K562 (cell line): ENCODE data around the gene USP14. TPM values are rescaled to one million over a fixed set of nuclear protein-coding genes. Genes with fewer than 3 reads are reported as not detected.

Experiments used
- BHLHE40 ChIP-seq: IDR thresholded peaks from 2 replicates; pipeline ENCODE4 v1.6.1; 2011; ENCODE audit warnings: low read length, improper control_type of control experiment
- BMI1 ChIP-seq: fragments of 150-350 bp; IDR thresholded peaks from 2 replicates; pipeline ENCODE4 v1.6.1; 2014; ENCODE audit warnings: low read length
- HNRNPUL1 ChIP-seq: fragments of 200-400 bp; formaldehyde crosslinking; IDR thresholded peaks from 2 replicates; pipeline ENCODE4 v1.6.1; 2017; ENCODE audit warnings: low read length
- MYC ChIP-seq, 2 experiments: fragments of 250-450 bp in 1 of 2; sonication (Bioruptor Pico) in 1 of 2; IDR thresholded peaks; 2 replicates each; pipeline versions ENCODE4 v1.5.1 to v1.6.1; 2012 to 2021; ENCODE audit warnings: low read depth in 2 of 2, borderline replicate concordance in 1 of 2, improper control_type of control experiment in 1 of 2, low read length in 1 of 2, mild to moderate bottlenecking in 1 of 2, moderate library complexity in 1 of 2
- PURB ChIP-seq: sonication (generic); formaldehyde crosslinking; IDR thresholded peaks from 2 replicates; pipeline ENCODE4 v1.9.0; 2021; ENCODE audit warnings: low read depth, mild to moderate bottlenecking, missing genetic modification reagents
- RBM17 ChIP-seq: fragments of 200-400 bp; formaldehyde crosslinking; IDR thresholded peaks from 2 replicates; pipeline ENCODE4 v1.6.1; 2017; ENCODE audit warnings: low read depth, mild to moderate bottlenecking, low read length, borderline replicate concordance
- SRF ChIP-seq, 2 experiments: fragments of 250-450, 450-650 bp in 1 of 2; sonication (Bioruptor Pico) in 1 of 2; sonication (generic) in 1 of 2; formaldehyde crosslinking; IDR thresholded peaks; 2 replicates each; pipeline versions ENCODE4 v1.5.0 to v1.5.1; 2020 to 2022; ENCODE audit warnings: mild to moderate bottlenecking in 1 of 2, missing genetic modification reagents in 1 of 2
- TEAD1 ChIP-seq, 2 experiments: fragments of 450-650 bp in 1 of 2; sonication (generic) in 1 of 2; formaldehyde crosslinking; IDR thresholded peaks; 2 replicates each; pipeline versions ENCODE4 v1.4.0 to v1.8.0; 2020 to 2022; ENCODE audit warnings: mild to moderate bottlenecking in 2 of 2, missing genetic modification reagents in 1 of 2
- ZBTB17 ChIP-seq: fragments of 450-650 bp; formaldehyde crosslinking; IDR thresholded peaks from 2 replicates; pipeline ENCODE4 v1.4.0; 2020; ENCODE audit warnings: mild to moderate bottlenecking
- ZNF143 ChIP-seq: sonication (generic); formaldehyde crosslinking; IDR thresholded peaks from 2 replicates; pipeline ENCODE4 v1.9.0; 2022; ENCODE audit warnings: mild to moderate bottlenecking, missing genetic modification reagents
- ZNF24 ChIP-seq: fragments of 450-650 bp; IDR thresholded peaks from 2 replicates; pipeline ENCODE4 v1.6.1; 2016
- ZNF449 ChIP-seq: fragments of 250-450 bp; sonication (Bioruptor Pico); IDR thresholded peaks from 2 replicates; pipeline ENCODE4 v1.8.0; 2022; ENCODE audit warnings: moderate library complexity, mild to moderate bottlenecking, inconsistent platforms
- polyA plus RNA-seq, 8 experiments: library from polyadenylated mRNA; depleted of rRNA in 4 of 8; stranded (reverse) in 5 of 8; unstranded in 3 of 8; fragments of >200 nt; fragmentation: Nextera tagmentation in 2 of 8; fragmentation: Illumina TruSeq in 1 of 8; extraction: Ambion mirVana in 2 of 8; extraction: Trizol in 1 of 8; gene quantifications; 2 replicates each; pipeline versions ENCODE4 v1.2.1 to v1.2.3, GENCODE V29; 2011 to 2014; ENCODE audit warnings: inconsistent platforms in 1 of 8, missing spikeins in 1 of 8
- total RNA-seq, 7 experiments: library from RNA; depleted of rRNA in 6 of 7; stranded (reverse); fragments of >200 nt in 6 of 7; fragmentation: Illumina TruSeq in 2 of 7; extraction: Trizol in 2 of 7; gene quantifications; 2 replicates each; pipeline versions ENCODE4 v1.2.1 to v1.2.3, GENCODE V29; 2011 to 2021; ENCODE audit warnings: low replicate concordance in 1 of 7
- TF ChIP-seq, protein P1 (sequence below): fragments of 250-450 bp; sonication (Bioruptor Pico); IDR thresholded peaks from 2 replicates; pipeline ENCODE4 v1.5.0; 2020; ENCODE audit warnings: mild to moderate bottlenecking

USP14 gene
- total and polyA plus RNA-seq, 9 of the 15 experiments (the other 6 are each of a cell fraction or from before 2014, with no cell fraction given), result 18.7 to 129 (median 40.3) TPM

- no peak for TF ChIP-seq SRF (CRISPR knock-in tag; IDR thresholded peaks at IDR 0.05)
- TF ChIP-seq ZNF24, result no peak
- TF ChIP-seq ZNF143 (CRISPR knock-in tag), result no peak
- TF ChIP-seq TEAD1 (CRISPR knock-in tag; IDR thresholded peaks at IDR 0.05), result peak in 1 of 2 experiments; percentile 75; a peak in 1 of 4 replicates
- TF ChIP-seq MYC (IDR thresholded peaks at IDR 0.05; ENCODE audit: low read depth, low read length), result peak; percentile 40
- no peak for TF ChIP-seq MYC (CRISPR knock-in tag; IDR thresholded peaks at IDR 0.05; ENCODE audit: borderline replicate concordance, low read depth)
- TF ChIP-seq, protein P1, sequence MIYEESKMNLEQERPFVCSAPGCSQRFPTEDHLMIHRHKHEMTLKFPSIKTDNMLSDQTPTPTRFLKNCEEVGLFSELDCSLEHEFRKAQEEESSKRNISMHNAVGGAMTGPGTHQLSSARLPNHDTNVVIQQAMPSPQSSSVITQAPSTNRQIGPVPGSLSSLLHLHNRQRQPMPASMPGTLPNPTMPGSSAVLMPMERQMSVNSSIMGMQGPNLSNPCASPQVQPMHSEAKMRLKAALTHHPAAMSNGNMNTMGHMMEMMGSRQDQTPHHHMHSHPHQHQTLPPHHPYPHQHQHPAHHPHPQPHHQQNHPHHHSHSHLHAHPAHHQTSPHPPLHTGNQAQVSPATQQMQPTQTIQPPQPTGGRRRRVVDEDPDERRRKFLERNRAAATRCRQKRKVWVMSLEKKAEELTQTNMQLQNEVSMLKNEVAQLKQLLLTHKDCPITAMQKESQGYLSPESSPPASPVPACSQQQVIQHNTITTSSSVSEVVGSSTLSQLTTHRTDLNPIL (CRISPR knock-in tag), result no peak
- no peak for TF ChIP-seq ZNF449
- no peak for TF ChIP-seq PURB (CRISPR knock-in tag)
- no peak for TF ChIP-seq HNRNPUL1
- TF ChIP-seq RBM17, result no peak
- no peak for TF ChIP-seq ZBTB17 (CRISPR knock-in tag)
- TF ChIP-seq BMI1, result no peak
- TF ChIP-seq BHLHE40, result peak; percentile 37
Observed at GRCh38 chr18:111306-112014, 46.9 kb upstream of the USP14 start (continued).
